Measurements from ENCODE around the gene RALGAPA1.
A peak's percentile ranks its signal among the peaks of the same experiment; 100 is the strongest.

RALGAPA1 gene

DNA sequence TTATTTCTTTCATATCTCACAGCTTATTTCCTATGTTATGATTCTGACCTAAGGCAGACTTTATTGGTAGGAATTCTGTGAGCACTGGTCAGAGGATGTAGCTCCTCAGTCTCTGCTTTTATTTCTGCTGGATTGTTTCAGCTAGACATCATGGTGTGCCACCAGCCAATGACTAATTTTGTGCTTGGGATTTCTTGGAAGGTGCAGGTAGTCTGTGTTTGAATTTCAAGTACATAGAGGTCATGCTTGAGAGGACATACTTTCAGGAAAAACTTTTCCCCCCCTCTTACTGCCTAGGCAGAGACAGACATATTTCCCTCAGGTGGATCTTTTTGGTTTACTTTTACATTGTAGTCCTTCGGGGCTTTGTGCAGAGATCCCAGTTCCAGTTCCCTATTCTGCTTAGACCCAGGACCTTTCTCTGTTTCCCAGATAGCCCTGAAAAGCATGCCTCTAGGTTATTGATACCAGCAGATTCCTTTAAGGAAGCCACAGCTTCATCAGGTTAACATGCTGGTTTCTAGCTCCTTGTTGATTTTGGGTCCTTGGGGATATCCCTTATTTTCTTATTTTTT, 45.7 kb upstream of the RALGAPA1 start:
- Histone ChIP-seq H3K4me1 (ENCODE audit: control insufficient read depth, low read length) (peaks cover 30% of the 10 kb centered on the region), H3K4me2 (ENCODE audit: low read length) (peak overlapping the region; percentile 67; the same call in 1 of the 2 replicates), H3K4me3 (ENCODE audit: low read length) (no peak overlapping the region), H3K36me3 (ENCODE audit: control insufficient read depth, low read length) (peaks cover 15% of the 10 kb centered on the region), H3F3A (ENCODE audit: control insufficient read depth, insufficient read depth) (peaks cover 12% of the 10 kb centered on the region), H3K79me2 (ENCODE audit: control insufficient read depth, low read length) (no peaks in the 10 kb centered on the region; the same call in 1 of the 2 replicates), H4K20me1 (ENCODE audit: control insufficient read depth, insufficient read depth, low read depth, low read length) (no peaks in the 10 kb centered on the region), H3K27me3 (ENCODE audit: control insufficient read depth, low read length) (no peaks in the 10 kb centered on the region), H3K9me2 (replicated peaks; ENCODE audit: control insufficient read depth, low read length) (no peaks in the 10 kb centered on the region), H3K9me3 (ENCODE audit: control insufficient read depth, insufficient read depth, low read length) (peaks cover 4% of the 10 kb centered on the region; the same call in 1 of the 2 replicates), H3K27ac (ENCODE audit: low read depth, low read length) (no peak overlapping the region)
- TF ChIP-seq, protein P1, sequence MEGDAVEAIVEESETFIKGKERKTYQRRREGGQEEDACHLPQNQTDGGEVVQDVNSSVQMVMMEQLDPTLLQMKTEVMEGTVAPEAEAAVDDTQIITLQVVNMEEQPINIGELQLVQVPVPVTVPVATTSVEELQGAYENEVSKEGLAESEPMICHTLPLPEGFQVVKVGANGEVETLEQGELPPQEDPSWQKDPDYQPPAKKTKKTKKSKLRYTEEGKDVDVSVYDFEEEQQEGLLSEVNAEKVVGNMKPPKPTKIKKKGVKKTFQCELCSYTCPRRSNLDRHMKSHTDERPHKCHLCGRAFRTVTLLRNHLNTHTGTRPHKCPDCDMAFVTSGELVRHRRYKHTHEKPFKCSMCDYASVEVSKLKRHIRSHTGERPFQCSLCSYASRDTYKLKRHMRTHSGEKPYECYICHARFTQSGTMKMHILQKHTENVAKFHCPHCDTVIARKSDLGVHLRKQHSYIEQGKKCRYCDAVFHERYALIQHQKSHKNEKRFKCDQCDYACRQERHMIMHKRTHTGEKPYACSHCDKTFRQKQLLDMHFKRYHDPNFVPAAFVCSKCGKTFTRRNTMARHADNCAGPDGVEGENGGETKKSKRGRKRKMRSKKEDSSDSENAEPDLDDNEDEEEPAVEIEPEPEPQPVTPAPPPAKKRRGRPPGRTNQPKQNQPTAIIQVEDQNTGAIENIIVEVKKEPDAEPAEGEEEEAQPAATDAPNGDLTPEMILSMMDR (IDR thresholded peaks at IDR 0.05; ENCODE audit: low read depth, low read length, poor library complexity, severe bottlenecking): no peak
- TF ChIP-seq EZH2phosphoT487 (IDR thresholded peaks at IDR 0.05; ENCODE audit: borderline replicate concordance, low read length): no peak

DNA sequence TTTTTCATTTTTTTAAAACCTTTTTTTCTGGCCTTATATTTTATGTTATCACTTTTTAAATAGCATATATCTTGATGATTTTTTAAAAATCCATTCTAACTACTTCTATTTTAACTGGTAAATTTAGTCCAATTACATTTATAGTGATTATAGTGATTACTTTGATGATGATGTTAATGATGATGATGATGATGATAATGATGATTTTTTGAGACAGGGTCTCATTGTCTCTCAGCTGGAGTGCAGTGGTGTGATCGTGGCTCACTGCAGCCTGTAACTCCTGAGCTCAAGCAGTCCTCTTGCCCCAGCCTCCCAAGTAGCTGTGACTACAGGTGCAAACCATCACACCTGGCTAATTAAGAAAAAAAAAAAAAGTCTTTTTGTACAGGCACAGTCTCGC, 44.1 kb upstream of the RALGAPA1 start:
- TF ChIP-seq, protein P1 (IDR thresholded peaks at IDR 0.05; ENCODE audit: low read depth, low read length, poor library complexity, severe bottlenecking): no peak
- TF ChIP-seq EZH2phosphoT487 (IDR thresholded peaks at IDR 0.05; ENCODE audit: borderline replicate concordance, low read length): no peak
- peaks cover 12% of the 10 kb centered on the region for H3F3A ChIP-seq (ENCODE audit: control insufficient read depth, insufficient read depth)
- H4K20me1 ChIP-seq (ENCODE audit: control insufficient read depth, insufficient read depth, low read depth, low read length): no peaks in the 10 kb centered on the region
- H3K4me1 ChIP-seq (ENCODE audit: control insufficient read depth, low read length): peaks cover 30% of the 10 kb centered on the region
- no peak overlapping the region for H3K4me3 ChIP-seq (ENCODE audit: low read length)
- H3K27ac ChIP-seq (ENCODE audit: low read depth, low read length): no peak overlapping the region
- H3K79me2 ChIP-seq (ENCODE audit: control insufficient read depth, low read length): no peaks in the 10 kb centered on the region; the same call in 1 of the 2 replicates
- H3K27me3 ChIP-seq (ENCODE audit: control insufficient read depth, low read length): no peaks in the 10 kb centered on the region
- H3K9me3 ChIP-seq (ENCODE audit: control insufficient read depth, insufficient read depth, low read length): peaks cover 4% of the 10 kb centered on the region; the same call in 1 of the 2 replicates
- peaks cover 10% of the 10 kb centered on the region for H3K36me3 ChIP-seq (ENCODE audit: control insufficient read depth, low read length)
- H3K9me2 ChIP-seq (replicated peaks; ENCODE audit: control insufficient read depth, low read length): no peaks in the 10 kb centered on the region
- no peak overlapping the region for H3K4me2 ChIP-seq (ENCODE audit: low read length)

GRCh38 chr14:35851823-35852222, 42.7 kb upstream of the RALGAPA1 start:
- Histone ChIP-seq H3K4me1 (ENCODE audit: control insufficient read depth, low read length) (peaks cover 34% of the 10 kb centered on the region), H3K36me3 (ENCODE audit: control insufficient read depth, low read length) (peaks cover 9% of the 10 kb centered on the region), H3F3A (ENCODE audit: control insufficient read depth, insufficient read depth) (peaks cover 12% of the 10 kb centered on the region), H3K4me3 (ENCODE audit: low read length) (no peak overlapping the region), H3K27ac (ENCODE audit: low read depth, low read length) (no peak overlapping the region), H3K9me3 (ENCODE audit: control insufficient read depth, insufficient read depth, low read length) (peaks cover 4% of the 10 kb centered on the region; the same call in 1 of the 2 replicates), H3K79me2 (ENCODE audit: control insufficient read depth, low read length) (no peaks in the 10 kb centered on the region; the same call in 1 of the 2 replicates), H3K9me2 (replicated peaks; ENCODE audit: control insufficient read depth, low read length) (no peaks in the 10 kb centered on the region), H3K27me3 (ENCODE audit: control insufficient read depth, low read length) (no peaks in the 10 kb centered on the region), H4K20me1 (ENCODE audit: control insufficient read depth, insufficient read depth, low read depth, low read length) (no peaks in the 10 kb centered on the region), H3K4me2 (ENCODE audit: low read length) (no peak overlapping the region)
- TF ChIP-seq, protein P1 (IDR thresholded peaks at IDR 0.05; ENCODE audit: low read depth, low read length, poor library complexity, severe bottlenecking): no peak
- no peak for TF ChIP-seq EZH2phosphoT487 (IDR thresholded peaks at IDR 0.05; ENCODE audit: borderline replicate concordance, low read length)

Data from DOHH2 (cell line).